ENCODE data around the gene PHF20. TPM values are rescaled to one million over a fixed set of nuclear protein-coding genes. Genes with fewer than 3 reads are reported as not detected.
"Not testable (repeated sequence)": the region's sequence is repeated elsewhere in the genome, so short reads cannot be mapped to it uniquely, and the experiment has no call there.

The PHF20 gene
- total RNA-seq, 2 experiments from 2014 or later = 53.6 to 61.5 TPM

- Mint-ChIP-seq H3K27ac (peak overlapping the region; percentile 99), H3K4me1 (ENCODE audit: low read depth) (peaks cover 41% of the 10 kb centered on the region)
- POLR2A ChIA-PET = interaction anchor here (0.5 to 11.2 kb wide), 3 partner anchors 21 to 318 kb away, joined by 3 to 401 read pairs (median 3); partner anchors contain the start of gene RBM39
These were observed 3.9 kb upstream of the PHF20 start for GRCh38 chr20:35767683-35768481.

GRCh38 chr20:35768731-35769664, 2.8 kb upstream of the PHF20 start:
- Mint-ChIP-seq H3K9me3 (ENCODE audit: insufficient read depth) (peaks cover 8% of the 10 kb centered on the region), H3K36me3 (ENCODE audit: low read depth) (peaks cover 20% of the 10 kb centered on the region), H3K4me1 (ENCODE audit: low read depth) (peaks cover 52% of the 10 kb centered on the region), H3K27ac (peak overlapping the region; percentile 99), H3K4me3 (peak overlapping the region; percentile 77), H3K27me3 (ENCODE audit: low read depth) (no peaks in the 10 kb centered on the region)
- peak; percentile 56 for DNase-seq
- POLR2A ChIA-PET = interaction anchor here (0.9 to 11.2 kb wide), 4 partner anchors 22 to 150 kb away, joined by 3 to 401 read pairs (median 3); partner anchors contain the start of gene RBM39
- ATAC-seq = no peak
- CTCF ChIA-PET = interaction anchor here (0.6 to 2.3 kb wide), 6 partner anchors 8 to 185 kb away, joined by 3 to 48 read pairs (median 6); partner anchors contain the start of genes RBM39 and SCAND1

More at GRCh38 chr20:35767683-35768481, 3.9 kb upstream of the PHF20 start:
- peak overlapping the region; percentile 77 for H3K4me3 Mint-ChIP-seq
- peaks cover 8% of the 10 kb centered on the region for H3K9me3 Mint-ChIP-seq (ENCODE audit: insufficient read depth)
- no peaks in the 10 kb centered on the region for H3K27me3 Mint-ChIP-seq (ENCODE audit: low read depth)
- DNase-seq (peak; percentile 87), ATAC-seq (peak; percentile 49)
- CTCF ChIA-PET = interaction anchor here (0.6 to 2.3 kb wide), 6 partner anchors 9 to 187 kb away, joined by 3 to 48 read pairs (median 6); partner anchors contain the start of genes RBM39 and SCAND1
- H3K36me3 Mint-ChIP-seq (ENCODE audit: low read depth) = peaks cover 8% of the 10 kb centered on the region

- Mint-ChIP-seq H3K27me3 (ENCODE audit: low read depth) (no peaks in the 10 kb centered on the region), H3K4me3 (peak overlapping the region; percentile 63), H3K27ac (peak overlapping the region; percentile 94), H3K36me3 (ENCODE audit: low read depth) (peaks cover 29% of the 10 kb centered on the region), H3K4me1 (ENCODE audit: low read depth) (peaks cover 64% of the 10 kb centered on the region), H3K9me3 (ENCODE audit: insufficient read depth) (peaks cover 8% of the 10 kb centered on the region)
- DNase-seq (no peak), ATAC-seq (no peak)
- CTCF ChIA-PET = interaction anchor here (0.8 to 3.9 kb wide), 4 partner anchors 28 to 183 kb away, joined by 3 to 44 read pairs (median 4); partner anchors contain the start of genes RBM39 and SCAND1
- POLR2A ChIA-PET = interaction anchor here (0.6 to 11.2 kb wide), 7 partner anchors 26 to 183 kb away, joined by 3 to 401 read pairs (median 5); partner anchors contain the start of genes RBM39 and SCAND1
These were observed 487 bp upstream of the PHF20 start for GRCh38 chr20:35771367-35771688.

GRCh38 chr20:35772563-35773058, 796 bp downstream of the PHF20 start:
- peak overlapping the region; percentile 82 for H3K4me3 Mint-ChIP-seq
- ChIA-PET CTCF (interaction anchor here (0.9 to 3.9 kb wide), 4 partner anchors 29 to 153 kb away, joined by 3 to 44 read pairs (median 5); partner anchors contain the start of gene RBM39), POLR2A (interaction anchor here (0.6 to 11.2 kb wide), 6 partner anchors 32 to 803 kb away, joined by 3 to 401 read pairs (median 6); partner anchors contain the start of genes RBM39 and SCAND1)
- peaks cover 35% of the 10 kb centered on the region for H3K36me3 Mint-ChIP-seq (ENCODE audit: low read depth)
- H3K27ac Mint-ChIP-seq = peak overlapping the region; percentile 85
- peaks cover 71% of the 10 kb centered on the region for H3K4me1 Mint-ChIP-seq (ENCODE audit: low read depth)
- ATAC-seq (no peak), DNase-seq (no peak)
- no peaks in the 10 kb centered on the region for H3K27me3 Mint-ChIP-seq (ENCODE audit: low read depth)
- H3K9me3 Mint-ChIP-seq (ENCODE audit: insufficient read depth) = peaks cover 8% of the 10 kb centered on the region

GRCh38 chr20:35773154-35773751, 1.4 kb downstream of the PHF20 start:
- CTCF ChIA-PET = interaction anchor here (3.9 kb wide), 1 partner anchor 30 kb away, joined by 44 read pairs; the partner anchor contains the start of gene RBM39
- POLR2A ChIA-PET = interaction anchor here (11.2 kb wide), 1 partner anchor 32 kb away, joined by 401 read pairs; the partner anchor contains the start of gene RBM39
- ATAC-seq (no peak), DNase-seq (peak; percentile 58)
- no peaks in the 10 kb centered on the region for H3K27me3 Mint-ChIP-seq (ENCODE audit: low read depth)
- H3K27ac Mint-ChIP-seq = peak overlapping the region; percentile 85
- H3K4me1 Mint-ChIP-seq (ENCODE audit: low read depth) = peaks cover 65% of the 10 kb centered on the region
- peak overlapping the region; percentile 82 for H3K4me3 Mint-ChIP-seq
- peaks cover 8% of the 10 kb centered on the region for H3K9me3 Mint-ChIP-seq (ENCODE audit: insufficient read depth)
- H3K36me3 Mint-ChIP-seq (ENCODE audit: low read depth) = peaks cover 36% of the 10 kb centered on the region

GRCh38 chr20:35774391-35774790, 2.6 kb downstream of the PHF20 start:
- Mint-ChIP-seq H3K4me3 (peak overlapping the region; percentile 82), H3K9me3 (ENCODE audit: insufficient read depth) (peaks cover 8% of the 10 kb centered on the region), H3K27ac (no peak overlapping the region), H3K4me1 (ENCODE audit: low read depth) (peaks cover 56% of the 10 kb centered on the region), H3K36me3 (ENCODE audit: low read depth) (peaks cover 42% of the 10 kb centered on the region), H3K27me3 (ENCODE audit: low read depth) (no peaks in the 10 kb centered on the region)
- ChIA-PET POLR2A (interaction anchor here (1.0 to 11.2 kb wide), 2 partner anchors 33 to 180 kb away, joined by 5 to 401 read pairs; partner anchors contain the start of genes RBM39 and SCAND1), CTCF (interaction anchor here (1.0 kb wide), 1 partner anchor 35 kb away, joined by 6 read pairs; no protein-coding TSS in a partner anchor)
- no peak for ATAC-seq
- DNase-seq = no peak

- CTCF ChIA-PET = interaction anchor here (1.3 kb wide), 2 partner anchors 8 to 108 kb away, joined by 4 to 5 read pairs; no protein-coding TSS in a partner anchor
- Mint-ChIP-seq H3K27me3 (ENCODE audit: low read depth) (no peaks in the 10 kb centered on the region), H3K4me1 (ENCODE audit: low read depth) (peaks cover 45% of the 10 kb centered on the region), H3K36me3 (ENCODE audit: low read depth) (peaks cover 46% of the 10 kb centered on the region), H3K4me3 (no peak overlapping the region), H3K9me3 (ENCODE audit: insufficient read depth) (peaks cover 2% of the 10 kb centered on the region), H3K27ac (peak overlapping the region; percentile 17)
- DNase-seq (no peak), ATAC-seq (no peak)
- POLR2A ChIA-PET = interaction anchor here (0.9 to 11.2 kb wide), 3 partner anchors 36 to 234 kb away, joined by 3 to 401 read pairs (median 3); partner anchors contain the start of genes CPNE1, ERGIC3, RBM12 and RBM39
These were observed 4.8 kb downstream of the PHF20 start for GRCh38 chr20:35776513-35777101.

- CTCF ChIA-PET, ATAC-seq: not testable (repeated sequence)
These were observed 12.0 kb downstream of the PHF20 start for GRCh38 chr20:35783811-35784210.

GRCh38 chr20:35785541-35785940, 13.7 kb downstream of the PHF20 start:
- ATAC-seq = not testable (repeated sequence)
- H3K36me3 Mint-ChIP-seq (ENCODE audit: low read depth) = peaks cover 15% of the 10 kb centered on the region

More at GRCh38 chr20:35783811-35784210, 12.0 kb downstream of the PHF20 start:
- DNase-seq; H3K9me3 Mint-ChIP-seq (ENCODE audit: insufficient read depth); POLR2A ChIA-PET; H3K4me1 Mint-ChIP-seq (ENCODE audit: low read depth); H3K27ac Mint-ChIP-seq; H3K4me3 Mint-ChIP-seq; H3K27me3 Mint-ChIP-seq (ENCODE audit: low read depth): not testable (repeated sequence)
- H3K36me3 Mint-ChIP-seq (ENCODE audit: low read depth) = peaks cover 24% of the 10 kb centered on the region

GRCh38 chr20:35788796-35789195, 17.0 kb downstream of the PHF20 start:
- DNase-seq (no peak), ATAC-seq (no peak)
- POLR2A ChIA-PET = no interaction called here
- peaks cover 18% of the 10 kb centered on the region for H3K36me3 Mint-ChIP-seq (ENCODE audit: low read depth)
- no peaks in the 10 kb centered on the region for H3K9me3 Mint-ChIP-seq (ENCODE audit: insufficient read depth)
- no peaks in the 10 kb centered on the region for H3K27me3 Mint-ChIP-seq (ENCODE audit: low read depth)
- CTCF ChIA-PET = interaction anchor here (1.4 kb wide), 1 partner anchor 47 kb away, joined by 3 read pairs; the partner anchor contains the start of gene RBM39
- H3K4me3 Mint-ChIP-seq = no peak overlapping the region
- no peak overlapping the region for H3K27ac Mint-ChIP-seq
- no peaks in the 10 kb centered on the region for H3K4me1 Mint-ChIP-seq (ENCODE audit: low read depth)

More at GRCh38 chr20:35785541-35785940, 13.7 kb downstream of the PHF20 start:
- CTCF ChIA-PET; H3K27ac Mint-ChIP-seq; POLR2A ChIA-PET; H3K27me3 Mint-ChIP-seq (ENCODE audit: low read depth); DNase-seq; H3K4me1 Mint-ChIP-seq (ENCODE audit: low read depth); H3K4me3 Mint-ChIP-seq; H3K9me3 Mint-ChIP-seq (ENCODE audit: insufficient read depth): not testable (repeated sequence)

Data from activated CD8-positive, alpha-beta T cell treated with anti-CD3 and anti-CD28 coated beads, Interleukin-2, amount 10 ng/mL, durations not matched to agents 7 days and 5 days (primary cell).